ENCODE measurements around the gene PLCL2. TPM values are rescaled to one million over a fixed set of nuclear protein-coding genes. Genes with fewer than 3 reads are reported as not detected.

Gene PLCL2
- total RNA-seq, 3 donors from 2014 or later, result 15.0 to 35.0 (median 18.8) TPM

DNA sequence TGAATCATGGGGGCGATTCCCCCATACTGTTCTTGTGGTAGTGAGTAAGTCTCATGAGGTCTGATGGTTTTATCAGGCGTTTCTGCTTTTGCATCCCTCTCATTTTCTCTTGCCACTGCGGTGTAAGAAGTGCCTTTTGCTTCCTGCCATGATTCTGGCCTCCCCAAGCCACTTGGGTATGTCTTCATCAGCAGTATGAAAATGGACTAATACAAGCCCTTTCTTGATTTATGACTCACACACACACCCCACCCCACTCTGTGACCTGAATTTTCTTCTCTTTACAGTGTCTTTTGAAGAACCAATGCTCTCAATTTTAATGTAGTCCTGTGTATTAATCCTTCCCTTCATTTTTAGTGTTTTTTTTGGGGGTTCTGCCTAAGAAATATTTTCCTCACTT, 244.8 kb downstream of the PLCL2 start:
- H3K9me3 ChIP-seq, result no peaks in the 10 kb centered on the region
- TF ChIP-seq, protein P1, sequence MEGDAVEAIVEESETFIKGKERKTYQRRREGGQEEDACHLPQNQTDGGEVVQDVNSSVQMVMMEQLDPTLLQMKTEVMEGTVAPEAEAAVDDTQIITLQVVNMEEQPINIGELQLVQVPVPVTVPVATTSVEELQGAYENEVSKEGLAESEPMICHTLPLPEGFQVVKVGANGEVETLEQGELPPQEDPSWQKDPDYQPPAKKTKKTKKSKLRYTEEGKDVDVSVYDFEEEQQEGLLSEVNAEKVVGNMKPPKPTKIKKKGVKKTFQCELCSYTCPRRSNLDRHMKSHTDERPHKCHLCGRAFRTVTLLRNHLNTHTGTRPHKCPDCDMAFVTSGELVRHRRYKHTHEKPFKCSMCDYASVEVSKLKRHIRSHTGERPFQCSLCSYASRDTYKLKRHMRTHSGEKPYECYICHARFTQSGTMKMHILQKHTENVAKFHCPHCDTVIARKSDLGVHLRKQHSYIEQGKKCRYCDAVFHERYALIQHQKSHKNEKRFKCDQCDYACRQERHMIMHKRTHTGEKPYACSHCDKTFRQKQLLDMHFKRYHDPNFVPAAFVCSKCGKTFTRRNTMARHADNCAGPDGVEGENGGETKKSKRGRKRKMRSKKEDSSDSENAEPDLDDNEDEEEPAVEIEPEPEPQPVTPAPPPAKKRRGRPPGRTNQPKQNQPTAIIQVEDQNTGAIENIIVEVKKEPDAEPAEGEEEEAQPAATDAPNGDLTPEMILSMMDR (IDR thresholded peaks at IDR 0.05), result no peak
- no peaks in the 10 kb centered on the region for H3K36me3 ChIP-seq (ENCODE audit: low read depth)
- ATAC-seq, result no peak
- H3K4me3 ChIP-seq, result no peak overlapping the region
- H3K4me1 ChIP-seq (ENCODE audit: low read depth), result no peaks in the 10 kb centered on the region
- DNase-seq, result no peak
- intact Hi-C loops (cut with DNase I, micrococcal nuclease), result no loop called here

DNA sequence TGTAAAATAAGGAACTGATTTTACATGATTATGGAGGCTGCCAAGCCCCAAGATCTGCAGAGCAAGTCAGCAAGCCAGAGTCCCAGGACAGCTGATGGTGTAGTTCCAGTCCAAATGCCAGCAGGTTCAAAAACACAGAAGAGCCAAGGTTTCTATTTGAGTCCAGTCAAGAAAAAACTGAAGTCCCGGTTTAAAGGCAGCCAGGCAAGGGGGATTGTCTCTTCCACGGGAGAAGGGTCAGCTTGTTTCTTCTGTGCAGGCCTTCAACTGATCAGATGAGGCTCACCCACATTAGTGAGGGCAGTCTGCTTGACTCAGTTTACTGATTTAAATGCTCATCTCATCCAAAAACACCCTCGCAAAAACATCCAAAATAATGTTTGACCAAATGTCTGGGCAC, 246.2 kb downstream of the PLCL2 start:
- no peak for DNase-seq
- TF ChIP-seq, protein P1 (IDR thresholded peaks at IDR 0.05), result no peak
- no peaks in the 10 kb centered on the region for H3K4me1 ChIP-seq (ENCODE audit: low read depth)

DNA sequence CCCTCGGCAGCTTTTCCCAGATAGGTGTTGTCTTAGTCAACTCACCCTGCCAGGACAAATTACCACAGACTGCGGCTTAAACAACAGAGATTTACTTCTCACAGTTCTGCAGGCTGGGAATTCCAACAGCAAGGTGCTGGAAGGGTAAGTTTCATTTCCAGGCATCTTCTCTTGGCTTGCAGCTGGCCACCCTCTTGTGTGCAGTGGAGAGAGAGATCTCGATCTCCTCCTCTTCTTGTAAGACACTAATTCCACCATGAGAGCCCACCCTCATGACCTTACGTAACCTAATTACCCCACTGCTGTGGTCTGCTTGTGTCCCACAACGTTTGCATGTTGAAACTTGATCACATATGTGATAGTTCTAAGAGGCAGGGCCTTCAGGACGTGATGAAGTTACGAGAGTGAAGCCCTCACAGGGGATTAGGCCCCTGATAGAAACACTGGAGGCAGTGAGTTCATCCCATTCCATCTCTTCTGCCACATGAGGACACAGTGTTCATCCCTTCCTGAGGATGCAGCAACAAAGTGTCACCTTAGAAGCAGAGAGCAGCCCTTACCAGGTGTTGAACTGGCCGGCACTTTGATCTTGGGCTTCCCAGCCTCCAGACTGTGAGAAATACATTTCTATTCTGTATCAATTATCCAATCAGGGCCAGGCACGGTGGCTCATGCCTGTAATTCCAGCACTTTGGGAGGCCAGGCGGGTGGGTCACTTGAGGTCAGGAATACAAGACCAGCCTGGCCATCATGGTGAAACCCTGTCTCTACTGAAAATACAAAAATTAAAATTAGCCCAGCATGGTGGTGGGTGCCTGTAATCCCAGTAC, 247.7 kb downstream of the PLCL2 start:
- no peak for DNase-seq
- no peaks in the 10 kb centered on the region for H3K9me3 ChIP-seq
- ATAC-seq, result no peak
- H3K36me3 ChIP-seq (ENCODE audit: low read depth), result no peaks in the 10 kb centered on the region
- H3K4me1 ChIP-seq (ENCODE audit: low read depth), result no peaks in the 10 kb centered on the region
- intact Hi-C loops (cut with DNase I, micrococcal nuclease), result no loop called here
- TF ChIP-seq, protein P1 (IDR thresholded peaks at IDR 0.05), result no peak
- no peak overlapping the region for H3K4me3 ChIP-seq

More for the DNA sequence above, 246.2 kb downstream of the PLCL2 start:
- no peak for ATAC-seq
- no peaks in the 10 kb centered on the region for H3K36me3 ChIP-seq (ENCODE audit: low read depth)
- intact Hi-C loops (cut with DNase I, micrococcal nuclease), result no loop called here
- no peak overlapping the region for H3K4me3 ChIP-seq
- H3K9me3 ChIP-seq, result no peaks in the 10 kb centered on the region

DNA sequence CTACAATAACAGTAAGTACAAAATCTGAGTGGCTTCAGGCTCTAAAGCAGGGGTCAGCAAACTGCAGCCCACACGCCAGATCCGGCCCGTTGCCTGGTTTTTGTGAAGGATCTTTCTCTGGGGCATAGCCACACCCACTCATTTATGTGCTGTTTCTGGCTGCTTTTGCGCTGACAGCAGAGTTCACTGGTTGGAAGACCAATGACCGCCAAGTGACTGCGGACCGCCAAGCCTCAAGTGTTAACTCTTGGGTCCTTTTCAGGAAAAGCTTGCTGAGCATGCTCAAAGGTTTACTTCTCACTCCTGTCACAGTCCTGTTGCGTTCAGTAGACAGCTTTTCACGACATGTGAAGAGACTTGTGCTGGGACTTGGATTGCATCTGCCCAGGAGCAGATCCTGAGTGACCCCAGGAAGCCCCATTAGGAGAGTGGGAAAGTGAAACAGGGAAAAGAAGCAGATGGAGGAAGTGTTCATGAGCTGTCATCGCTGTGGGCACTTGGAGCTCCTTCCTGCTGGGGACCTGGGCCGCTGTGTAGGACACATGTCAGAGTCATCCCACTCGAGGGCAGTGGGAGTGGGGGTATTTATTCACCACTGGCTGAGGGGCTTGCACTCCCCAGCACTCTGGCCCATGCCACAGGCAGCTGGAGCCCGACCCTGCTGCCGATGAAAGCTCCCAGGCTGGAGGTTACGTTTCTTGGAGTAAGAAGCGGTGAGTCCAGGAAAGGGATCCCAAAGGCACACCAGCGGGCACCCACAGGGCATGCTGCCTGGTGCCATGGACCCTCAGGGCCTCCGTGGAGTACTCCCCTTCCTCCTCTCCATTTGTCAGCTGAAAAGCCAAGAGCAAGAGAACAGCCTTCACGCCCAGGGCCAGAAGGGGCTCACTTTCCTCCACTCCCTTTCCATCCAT, 249.1 kb downstream of the PLCL2 start:
- DNase-seq, result no peak
- H3K36me3 ChIP-seq (ENCODE audit: low read depth), result no peaks in the 10 kb centered on the region
- H3K4me3 ChIP-seq, result no peak overlapping the region
- H3K4me1 ChIP-seq (ENCODE audit: low read depth), result no peaks in the 10 kb centered on the region
- no peaks in the 10 kb centered on the region for H3K9me3 ChIP-seq
- ATAC-seq, result no peak
- intact Hi-C loops (cut with DNase I, micrococcal nuclease), result no loop called here
- TF ChIP-seq, protein P1 (IDR thresholded peaks at IDR 0.05), result no peak

DNA sequence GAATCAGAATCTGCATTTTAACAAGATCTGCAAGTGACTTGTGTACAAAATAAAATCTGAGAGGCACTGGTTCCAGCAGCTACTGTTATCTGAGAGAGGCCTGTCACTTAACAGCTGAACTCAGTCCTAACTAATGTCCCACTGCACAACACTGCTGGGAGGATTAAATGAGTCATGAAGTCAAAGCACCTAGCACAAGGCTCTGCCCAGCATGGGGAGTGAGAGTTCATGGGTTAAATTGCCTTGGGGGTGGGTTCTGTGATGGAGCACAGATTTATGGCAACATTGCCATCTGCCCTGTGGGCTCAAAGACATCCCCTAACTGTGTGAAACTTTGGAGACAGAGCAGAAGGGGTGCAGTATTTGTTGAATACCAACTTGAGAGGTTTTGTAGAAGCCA, 250.9 kb downstream of the PLCL2 start:
- no peaks in the 10 kb centered on the region for H3K4me1 ChIP-seq (ENCODE audit: low read depth)
- H3K36me3 ChIP-seq (ENCODE audit: low read depth), result no peaks in the 10 kb centered on the region
- TF ChIP-seq, protein P1 (IDR thresholded peaks at IDR 0.05), result no peak
- DNase-seq, result no peak
- no peaks in the 10 kb centered on the region for H3K9me3 ChIP-seq
- intact Hi-C loops (cut with DNase I, micrococcal nuclease), result no loop called here
- H3K4me3 ChIP-seq, result no peak overlapping the region
- no peak for ATAC-seq

Measured in mucosa of descending colon (tissue), 3 donors.